Upper lobe of left lung (tissue), 6 donors: ENCODE data around the gene SDCCAG8. TPM values are rescaled to one million over a fixed set of nuclear protein-coding genes. Genes with fewer than 3 reads are reported as not detected.

Experiments
- ATAC-seq, 2 donors: fragments of 200-7000 bp; cut with Tn5 transposase; one replicate each; pipeline ENCODE4 v1.9.1; 2022; ENCODE audit warnings: mild to moderate bottlenecking in 2 of 2, moderate library complexity in 2 of 2; ENCODE audit not compliant: low FRiP score in 2 of 2
- DNase-seq, 2 donors: peaks; one replicate each; pipeline ENCODE4 v3.0.0-alpha.2; 2019 to 2020
- H3K27ac ChIP-seq, 4 donors: fragments of 200-600 bp; sonication (generic); one replicate each; pipeline ENCODE4 v1.5.1; 2016 to 2019
- H3K27me3 ChIP-seq, 4 donors: fragments of 200-600 bp; sonication (generic); one replicate each; pipeline ENCODE4 v1.5.1; 2017 to 2019
- H3K36me3 ChIP-seq, 4 donors: fragments of 200-600 bp; sonication (generic); one replicate each; pipeline ENCODE4 v1.5.1; 2016 to 2019
- H3K4me1 ChIP-seq, 4 donors: fragments of 200-600 bp; sonication (generic); one replicate each; pipeline ENCODE4 v1.5.1; 2018 to 2019
- H3K4me3 ChIP-seq, 4 donors: fragments of 200-600 bp; sonication (generic); one replicate each; pipeline ENCODE4 v1.5.1; 2017 to 2019; ENCODE audit warnings: mild to moderate bottlenecking in 2 of 4, moderate library complexity in 1 of 4
- H3K9me3 ChIP-seq, 4 donors: fragments of 200-600 bp; sonication (generic); one replicate each; pipeline ENCODE4 v1.5.1; 2018 to 2019
- EP300 ChIP-seq, 4 donors: sonication (generic); formaldehyde crosslinking; IDR thresholded peaks; one replicate each; pipeline ENCODE4 v1.5.1; 2017; ENCODE audit warnings: antibody characterized with exemption in 4 of 4, control low read depth in 2 of 4
- POLR2A ChIP-seq, 4 donors: fragments of 450-650 bp; IDR thresholded peaks; one replicate each; pipeline ENCODE4 v1.5.1; 2016 to 2017; ENCODE audit warnings: antibody characterized with exemption in 4 of 4, mild to moderate bottlenecking in 2 of 4
- POLR2AphosphoS5 ChIP-seq, 2 donors: sonication (generic); formaldehyde crosslinking; IDR thresholded peaks; one replicate each; pipeline ENCODE4 v1.5.1; 2017; ENCODE audit warnings: antibody characterized with exemption in 2 of 2
- WGBS, 2 donors: methylation state at CpG; one replicate each; pipeline ENCODE4 v1.1.5; 2017 to 2018; 5-methylcytosine and 5-hydroxymethylcytosine counted together
- total RNA-seq, 6 donors: library from RNA; depleted of rRNA in 4 of 6; stranded (reverse); fragments of >200 nt in 4 of 6; gene quantifications; one replicate each; pipeline versions ENCODE4 v1.1.0 to v1.2.1, GENCODE V29; 2016 to 2021
- TF ChIP-seq, protein P1 (sequence below), 6 experiments: fragments of 450-650 bp in 4 of 6; fragments of 200-600 bp in 2 of 6; sonication (generic) in 2 of 6; IDR thresholded peaks; one replicate each; pipeline ENCODE4 v1.5.1; 2016 to 2019; ENCODE audit warnings: antibody characterized with exemption in 6 of 6
- donor health status: DM: no; HTN: no; CAD: no; lungs with moderate emphysema.
- donor health status: DM: no; HTN: yes; CAD: no; lungs with severe emphysema.

The SDCCAG8 gene
- total RNA-seq, 6 donors from 2014 or later, result 52.5 to 295 (median 95.2) TPM

DNA sequence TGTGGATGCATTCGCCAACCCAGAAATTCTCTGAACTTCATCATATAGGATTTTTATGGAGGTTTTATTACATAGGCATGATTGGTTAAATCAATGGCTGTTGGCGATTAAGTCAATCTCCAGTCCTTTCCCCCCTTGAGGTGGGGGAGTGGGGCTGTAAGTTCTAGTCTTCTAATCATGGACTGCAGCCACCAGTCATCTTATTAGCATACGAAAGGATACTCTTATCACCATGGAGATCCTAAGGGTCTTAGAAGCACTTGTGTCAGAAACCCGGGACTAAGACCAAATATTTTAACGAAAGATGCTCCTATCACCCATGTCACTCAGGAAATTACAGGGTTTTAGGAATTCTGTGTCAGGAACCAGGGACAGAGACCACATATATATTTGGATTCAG lies 36.3 kb downstream of the SDCCAG8 start:
- Histone ChIP-seq H3K27ac (no peak overlapping the region), H3K27me3 (no peaks in the 10 kb centered on the region), H3K9me3 (no peaks in the 10 kb centered on the region), H3K4me3 (no peak overlapping the region), H3K36me3 (peaks cover 2 to 48% (median 4%) of the 10 kb centered on the region in 4 donors), H3K4me1 (peaks cover 8 to 18% (median 13%) of the 10 kb centered on the region in 4 donors)
- DNase-seq (no peak), ATAC-seq (no peak)
- 76 to 83% methylated on average over 5 of the region's 5 CpGs for WGBS, 2 donors
- TF ChIP-seq POLR2A (IDR thresholded peaks at IDR 0.05) (no peak), EP300 (IDR thresholded peaks at IDR 0.05) (no peak), POLR2AphosphoS5 (IDR thresholded peaks at IDR 0.05) (no peak)
- TF ChIP-seq, protein P1, sequence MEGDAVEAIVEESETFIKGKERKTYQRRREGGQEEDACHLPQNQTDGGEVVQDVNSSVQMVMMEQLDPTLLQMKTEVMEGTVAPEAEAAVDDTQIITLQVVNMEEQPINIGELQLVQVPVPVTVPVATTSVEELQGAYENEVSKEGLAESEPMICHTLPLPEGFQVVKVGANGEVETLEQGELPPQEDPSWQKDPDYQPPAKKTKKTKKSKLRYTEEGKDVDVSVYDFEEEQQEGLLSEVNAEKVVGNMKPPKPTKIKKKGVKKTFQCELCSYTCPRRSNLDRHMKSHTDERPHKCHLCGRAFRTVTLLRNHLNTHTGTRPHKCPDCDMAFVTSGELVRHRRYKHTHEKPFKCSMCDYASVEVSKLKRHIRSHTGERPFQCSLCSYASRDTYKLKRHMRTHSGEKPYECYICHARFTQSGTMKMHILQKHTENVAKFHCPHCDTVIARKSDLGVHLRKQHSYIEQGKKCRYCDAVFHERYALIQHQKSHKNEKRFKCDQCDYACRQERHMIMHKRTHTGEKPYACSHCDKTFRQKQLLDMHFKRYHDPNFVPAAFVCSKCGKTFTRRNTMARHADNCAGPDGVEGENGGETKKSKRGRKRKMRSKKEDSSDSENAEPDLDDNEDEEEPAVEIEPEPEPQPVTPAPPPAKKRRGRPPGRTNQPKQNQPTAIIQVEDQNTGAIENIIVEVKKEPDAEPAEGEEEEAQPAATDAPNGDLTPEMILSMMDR (IDR thresholded peaks at IDR 0.05), result no peak

GRCh38 chr1:243293941-243294722 lies 38.3 kb downstream of the SDCCAG8 start:
- ATAC-seq (no peak), DNase-seq (no peak)
- no peak overlapping the region for H3K4me3 ChIP-seq
- H3K27me3 ChIP-seq, result no peaks in the 10 kb centered on the region
- WGBS, 2 donors, result 60 to 65% methylated on average over 3 to 4 of the region's 4 CpGs
- TF ChIP-seq, protein P1 (IDR thresholded peaks at IDR 0.05), result no peak
- no peak for TF ChIP-seq POLR2AphosphoS5 (IDR thresholded peaks at IDR 0.05)
- TF ChIP-seq POLR2A (IDR thresholded peaks at IDR 0.05), result no peak
- no peak for TF ChIP-seq EP300 (IDR thresholded peaks at IDR 0.05)
- no peak overlapping the region for H3K27ac ChIP-seq
- no peaks in the 10 kb centered on the region for H3K9me3 ChIP-seq
- peaks cover 0 to 3% (median 0%) of the 10 kb centered on the region in 4 donors for H3K4me1 ChIP-seq
- peaks cover 3 to 50% (median 4%) of the 10 kb centered on the region in 4 donors for H3K36me3 ChIP-seq

GRCh38 chr1:243294723-243295121 lies 38.9 kb downstream of the SDCCAG8 start:
- Histone ChIP-seq H3K9me3 (no peaks in the 10 kb centered on the region), H3K4me1 (peaks cover 0 to 3% (median 0%) of the 10 kb centered on the region in 4 donors), H3K27ac (no peak overlapping the region), H3K4me3 (no peak overlapping the region), H3K36me3 (peaks cover 0 to 44% (median 4%) of the 10 kb centered on the region in 4 donors), H3K27me3 (no peaks in the 10 kb centered on the region)
- WGBS, 2 donors, result 83 to 90% methylated on average over 3 of the region's 3 CpGs
- TF ChIP-seq POLR2AphosphoS5 (IDR thresholded peaks at IDR 0.05), result no peak
- no peak for TF ChIP-seq POLR2A (IDR thresholded peaks at IDR 0.05)
- TF ChIP-seq, protein P1 (IDR thresholded peaks at IDR 0.05), result no peak
- ATAC-seq, result no peak
- DNase-seq, result no peak

DNA sequence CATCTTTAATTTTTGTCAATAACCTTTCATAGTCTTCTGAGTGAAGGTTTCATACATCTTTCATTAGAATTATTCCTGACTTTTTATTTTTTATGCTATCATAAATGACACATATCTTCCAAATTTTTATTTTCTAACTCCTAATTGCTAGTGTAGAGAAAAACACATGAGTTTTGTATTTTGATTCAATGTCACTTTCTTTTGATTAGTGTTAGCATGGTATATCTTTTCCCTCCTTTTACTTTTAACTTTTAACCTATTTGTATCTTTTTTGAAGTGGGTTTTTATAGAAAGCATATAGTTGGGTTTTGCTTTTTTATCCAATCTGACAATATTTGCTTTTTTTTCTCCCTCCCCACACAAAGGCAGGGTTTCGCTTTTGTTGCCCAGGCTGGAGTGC lies 43.2 kb downstream of the SDCCAG8 start:
- peaks cover 0 to 9% (median 1%) of the 10 kb centered on the region in 4 donors for H3K4me1 ChIP-seq
- ATAC-seq, result no peak
- WGBS, 2 donors, result 100% methylated on average over 1 of the region's 1 CpG

More for the DNA sequence above, 43.2 kb downstream of the SDCCAG8 start:
- DNase-seq, result no peak
- Histone ChIP-seq H3K4me3 (no peak overlapping the region), H3K27ac (no peak overlapping the region), H3K9me3 (no peaks in the 10 kb centered on the region), H3K36me3 (peaks cover 0 to 27% (median 4%) of the 10 kb centered on the region in 4 donors), H3K27me3 (no peaks in the 10 kb centered on the region)
- TF ChIP-seq POLR2AphosphoS5 (IDR thresholded peaks at IDR 0.05) (no peak), POLR2A (IDR thresholded peaks at IDR 0.05) (no peak), EP300 (IDR thresholded peaks at IDR 0.05) (no peak)
- TF ChIP-seq, protein P1 (IDR thresholded peaks at IDR 0.05), result no peak
